ENCODE measurements around the gene THEMIS2. TPM values are rescaled to one million over a fixed set of nuclear protein-coding genes. Genes with fewer than 3 reads are reported as not detected.
"Not testable (repeated sequence)": the region's sequence is repeated elsewhere in the genome, so short reads cannot be mapped to it uniquely, and the experiment has no call there.

THEMIS2 gene
- total and polyA plus RNA-seq, 8 donors, result 5.3 to 44.0 (median 16.6) TPM

GRCh38 chr1:27835046-27835445, 37.3 kb upstream of the THEMIS2 start:
- no peaks in the 10 kb centered on the region for H3K9me3 ChIP-seq
- intact Hi-C loops (cut with DNase I; ENCODE audit: low total_unique reads), result no loop called here

GRCh38 chr1:27835501-27835900, 36.8 kb upstream of the THEMIS2 start:
- intact Hi-C loops (cut with DNase I; ENCODE audit: low total_unique reads), result no loop called here
- Histone ChIP-seq H3K36me3 (peaks cover 12 to 73% (median 63%) of the 10 kb centered on the region in 4 donors), H3K4me1 (peaks cover 12 to 34% (median 31%) of the 10 kb centered on the region in 4 donors), H3K4me3 (no peak overlapping the region), H3K27me3 (no peaks in the 10 kb centered on the region), H3K27ac (no peak overlapping the region), H3K9me3 (no peaks in the 10 kb centered on the region)
- TF ChIP-seq EP300 (IDR thresholded peaks at IDR 0.05), result no peak
- TF ChIP-seq POLR2A (IDR thresholded peaks at IDR 0.05), result no peak
- WGBS, 5 donors, result 90 to 96% (median 93%) methylated on average over 1 of the region's 1 CpG
- no peak for DNase-seq

More at GRCh38 chr1:27835046-27835445, 37.3 kb upstream of the THEMIS2 start:
- no peak overlapping the region for H3K27ac ChIP-seq
- no peak overlapping the region for H3K4me3 ChIP-seq
- peaks cover 12 to 68% (median 58%) of the 10 kb centered on the region in 4 donors for H3K36me3 ChIP-seq
- no peak for DNase-seq
- H3K4me1 ChIP-seq, result peaks cover 12 to 38% (median 31%) of the 10 kb centered on the region in 4 donors
- no peak for TF ChIP-seq POLR2AphosphoS5 (IDR thresholded peaks at IDR 0.05)
- no peak for TF ChIP-seq CTCF (IDR thresholded peaks at IDR 0.05)
- no peak for TF ChIP-seq POLR2A (IDR thresholded peaks at IDR 0.05)
- TF ChIP-seq EP300 (IDR thresholded peaks at IDR 0.05), result no peak
- no peaks in the 10 kb centered on the region for H3K27me3 ChIP-seq

- WGBS, 5 donors, result 94 to 98% (median 96%) methylated on average over 7 of the region's 7 CpGs
- no peak for TF ChIP-seq CTCF (IDR thresholded peaks at IDR 0.05)
- no peak for TF ChIP-seq POLR2A (IDR thresholded peaks at IDR 0.05)
- no peak for TF ChIP-seq POLR2AphosphoS5 (IDR thresholded peaks at IDR 0.05)
- no peak for TF ChIP-seq EP300 (IDR thresholded peaks at IDR 0.05)
- intact Hi-C loops (cut with DNase I; ENCODE audit: low total_unique reads), result no loop called here
- H3K4me1 ChIP-seq, result no peaks in the 10 kb centered on the region
- H3K9me3 ChIP-seq, result no peaks in the 10 kb centered on the region
- H3K4me3 ChIP-seq, result no peak overlapping the region
- peaks cover 56 to 71% (median 71%) of the 10 kb centered on the region in 4 donors for H3K36me3 ChIP-seq
- DNase-seq, result no peak
- no peaks in the 10 kb centered on the region for H3K27me3 ChIP-seq
- no peak overlapping the region for H3K27ac ChIP-seq
Measured at GRCh38 chr1:27849951-27850350, 22.4 kb upstream of the THEMIS2 start.

GRCh38 chr1:27855085-27855484, 17.3 kb upstream of the THEMIS2 start:
- 83 to 89% (median 85%) methylated on average over 6 of the region's 6 CpGs for whole genome bisulfite sequencing, 5 donors
- TF ChIP-seq POLR2AphosphoS5 (IDR thresholded peaks at IDR 0.05), result no peak
- TF ChIP-seq EP300 (IDR thresholded peaks at IDR 0.05), result no peak
- TF ChIP-seq POLR2A (IDR thresholded peaks at IDR 0.05), result no peak
- no peak for TF ChIP-seq CTCF (IDR thresholded peaks at IDR 0.05)
- intact Hi-C loops (cut with DNase I; ENCODE audit: low total_unique reads), result no loop called here

GRCh38 chr1:27856561-27857343, 15.6 kb upstream of the THEMIS2 start:
- intact Hi-C loops (cut with DNase I; ENCODE audit: low total_unique reads), result no loop called here
- Histone ChIP-seq H3K4me1 (peaks cover 0 to 11% (median 3%) of the 10 kb centered on the region in 4 donors), H3K27me3 (no peaks in the 10 kb centered on the region), H3K27ac (no peak overlapping the region), H3K4me3 (no peak overlapping the region), H3K36me3 (peaks cover 2 to 3% (median 3%) of the 10 kb centered on the region in 4 donors), H3K9me3 (no peaks in the 10 kb centered on the region)
- DNase-seq, result no peak
- no peak for TF ChIP-seq EP300 (IDR thresholded peaks at IDR 0.05)
- no peak for TF ChIP-seq POLR2A (IDR thresholded peaks at IDR 0.05)
- no peak for TF ChIP-seq POLR2AphosphoS5 (IDR thresholded peaks at IDR 0.05)
- TF ChIP-seq CTCF (IDR thresholded peaks at IDR 0.05), result no peak
- WGBS, 5 donors, result 68 to 79% (median 75%) methylated on average over 12 of the region's 12 CpGs

More at GRCh38 chr1:27855085-27855484, 17.3 kb upstream of the THEMIS2 start:
- Histone ChIP-seq H3K9me3 (no peaks in the 10 kb centered on the region), H3K36me3 (peaks cover 18 to 20% (median 20%) of the 10 kb centered on the region in 4 donors), H3K27ac (no peak overlapping the region), H3K4me3 (no peak overlapping the region), H3K4me1 (peaks cover 0 to 11% (median 3%) of the 10 kb centered on the region in 4 donors), H3K27me3 (no peaks in the 10 kb centered on the region)
- no peak for DNase-seq

- H3K36me3 ChIP-seq; H3K27me3 ChIP-seq; H3K9me3 ChIP-seq; DNase-seq; intact Hi-C loops (cut with DNase I; ENCODE audit: low total_unique reads); H3K27ac ChIP-seq; H3K4me3 ChIP-seq: not testable (repeated sequence)
- H3K4me1 ChIP-seq, result peaks cover 0 to 13% (median 3%) of the 10 kb centered on the region in 4 donors
- 78 to 84% (median 81%) methylated on average over 11 of the region's 11 CpGs for WGBS, 5 donors
Measured at GRCh38 chr1:27857552-27857951, 14.8 kb upstream of the THEMIS2 start.

All from stomach (tissue), 9 donors.